NCI-H128 (cell line): Measurements from ENCODE around the gene BRD7.

Source experiments
- DNase-seq: peaks from one replicate; lab custom pipeline; 2025; ENCODE audit not compliant: unreplicated experiment; lab: John Stamatoyannopoulos, UW

Gene BRD7

GRCh38 chr16:50291719-50292565, 76.8 kb downstream of the BRD7 start:
- no peak for DNase-seq

- no peak for DNase-seq
Observed at GRCh38 chr16:50290856-50291255, 77.9 kb downstream of the BRD7 start.

GRCh38 chr16:50289950-50290764, 78.6 kb downstream of the BRD7 start:
- no peak for DNase-seq

- no peak for DNase-seq
Observed at GRCh38 chr16:50288920-50289319, 79.9 kb downstream of the BRD7 start.

GRCh38 chr16:50288026-50288425, 80.8 kb downstream of the BRD7 start:
- DNase-seq: no peak

GRCh38 chr16:50286681-50287080, 82.1 kb downstream of the BRD7 start:
- DNase-seq: no peak

- DNase-seq: no peak
Observed at GRCh38 chr16:50285406-50286003, 83.3 kb downstream of the BRD7 start.

- DNase-seq: no peak
Observed at GRCh38 chr16:50284131-50284911, 84.5 kb downstream of the BRD7 start.

- DNase-seq: no peak
Observed at GRCh38 chr16:50282955-50283631, 85.7 kb downstream of the BRD7 start.

GRCh38 chr16:50282010-50282538, 86.7 kb downstream of the BRD7 start:
- DNase-seq: no peak

- no peak for DNase-seq
Observed at GRCh38 chr16:50281391-50282009, 87.3 kb downstream of the BRD7 start.

GRCh38 chr16:50280932-50281331, 87.9 kb downstream of the BRD7 start:
- no peak for DNase-seq

GRCh38 chr16:50279504-50279865, 89.3 kb downstream of the BRD7 start:
- DNase-seq: no peak

GRCh38 chr16:50278251-50278650, 90.5 kb downstream of the BRD7 start:
- no peak for DNase-seq

GRCh38 chr16:50276801-50277555, 91.8 kb downstream of the BRD7 start:
- no peak for DNase-seq

GRCh38 chr16:50276326-50276640, 92.5 kb downstream of the BRD7 start:
- DNase-seq: no peak

GRCh38 chr16:50275428-50276325, 93.1 kb downstream of the BRD7 start:
- DNase-seq: no peak

GRCh38 chr16:50275098-50275415, 93.7 kb downstream of the BRD7 start:
- no peak for DNase-seq
